GM18868 (cell line): ENCODE data around the gene EPHB1.

Source experiments
- ATAC-seq: cut with Tn5 transposase; IDR thresholded peaks from one replicate; pipeline ENCODE4 v1.9.1; 2021; ENCODE audit warnings: mild to moderate bottlenecking, moderate library complexity; ENCODE audit not compliant: unreplicated experiment

EPHB1 gene

GRCh38 chr3:135076341-135076740, 281.3 kb downstream of the EPHB1 start:
- ATAC-seq, result no peak

- ATAC-seq, result no peak
Measured at GRCh38 chr3:135077186-135077585, 282.1 kb downstream of the EPHB1 start.

- ATAC-seq, result no peak
Measured at GRCh38 chr3:135078283-135078682, 283.2 kb downstream of the EPHB1 start.

GRCh38 chr3:135079095-135079494, 284.0 kb downstream of the EPHB1 start:
- no peak for ATAC-seq

DNA sequence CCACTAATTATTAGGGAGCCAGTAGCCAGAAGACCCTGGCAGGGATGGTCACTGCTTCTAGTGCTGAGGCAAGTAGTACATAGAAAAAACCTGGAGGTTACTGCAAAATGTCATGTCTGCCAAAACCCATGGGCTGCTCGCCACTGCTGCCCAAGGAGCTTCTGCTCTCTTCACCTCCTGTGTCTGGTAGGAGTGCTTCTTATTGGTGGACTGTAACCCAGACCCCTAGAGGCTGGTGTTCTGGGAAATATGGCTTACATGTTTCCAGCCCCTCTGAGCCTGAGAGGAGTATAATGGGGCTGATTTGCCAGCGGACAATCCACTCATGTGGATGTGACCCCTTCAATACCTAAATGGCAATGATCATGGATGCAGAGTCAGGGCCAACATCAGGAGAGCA, 286.4 kb downstream of the EPHB1 start:
- ATAC-seq, result no peak

DNA sequence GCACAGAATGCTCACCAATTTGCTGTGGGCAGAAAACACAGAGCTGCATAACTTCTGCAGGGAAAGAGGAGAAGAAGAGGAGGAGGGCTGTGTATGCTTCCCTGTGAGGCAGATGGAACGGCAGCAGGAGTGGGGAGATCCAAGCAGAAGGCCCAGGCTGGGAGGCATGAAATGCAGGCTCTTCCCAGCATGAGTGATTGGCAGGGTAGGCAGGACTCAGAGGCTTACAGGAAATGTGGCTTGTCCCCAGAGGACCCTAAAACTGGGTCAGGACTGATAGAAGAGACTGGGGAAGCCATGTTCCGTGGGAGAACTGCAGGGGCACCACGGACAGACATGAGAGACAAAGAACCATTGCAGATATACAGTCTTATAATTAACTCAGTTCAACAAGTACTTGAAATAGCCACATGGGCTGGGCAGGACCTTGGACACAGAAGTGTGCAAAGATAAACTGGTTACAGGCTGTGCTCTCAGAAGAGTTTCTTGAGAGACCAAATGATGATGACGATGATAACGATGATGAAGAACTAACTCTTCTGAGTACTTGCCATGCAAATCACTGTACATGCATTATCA, 286.9 kb downstream of the EPHB1 start:
- ATAC-seq, result no peak

DNA sequence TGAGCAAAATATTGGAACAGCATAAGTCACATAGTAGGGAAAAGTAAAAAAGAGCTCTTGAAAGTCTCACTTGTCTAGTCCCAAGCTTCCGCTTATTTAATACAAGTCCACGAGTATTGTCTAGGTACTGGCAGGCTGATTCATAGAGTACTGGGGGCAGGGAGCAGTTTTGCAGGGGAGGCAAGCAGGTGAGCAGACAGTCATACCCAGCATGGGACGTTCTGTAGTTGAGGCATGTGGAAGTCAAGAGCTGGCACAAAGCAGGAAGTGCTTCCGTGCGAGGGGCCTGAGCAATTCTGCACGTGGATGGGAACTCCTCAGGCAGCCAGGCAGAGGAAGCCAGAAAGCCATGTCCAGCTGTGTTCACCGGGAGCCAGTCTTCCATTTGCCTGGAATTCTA, 287.6 kb downstream of the EPHB1 start:
- no peak for ATAC-seq

DNA sequence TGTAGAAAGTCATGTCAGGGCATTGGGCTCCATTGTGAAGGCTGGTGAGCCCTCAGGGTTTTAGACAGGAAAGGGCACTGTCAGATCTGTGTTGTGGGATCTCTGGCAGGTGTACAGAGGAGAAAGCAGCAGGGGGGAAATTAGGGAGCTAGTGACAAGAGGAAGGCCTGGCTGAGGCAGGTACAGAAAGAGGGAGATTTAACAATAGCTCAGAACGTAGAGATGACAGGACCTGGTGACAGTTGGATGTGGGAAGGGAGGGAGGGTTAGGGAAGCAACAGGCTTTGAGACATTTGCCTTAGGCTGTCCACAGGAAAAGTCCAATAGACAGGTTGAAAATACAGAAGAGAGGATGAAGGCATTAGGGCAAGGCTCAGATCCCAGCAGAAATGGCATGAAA, 288.1 kb downstream of the EPHB1 start:
- ATAC-seq, result no peak

GRCh38 chr3:135083756-135084155, 288.7 kb downstream of the EPHB1 start:
- no peak for ATAC-seq

GRCh38 chr3:135084405-135084804, 289.3 kb downstream of the EPHB1 start:
- no peak for ATAC-seq

DNA sequence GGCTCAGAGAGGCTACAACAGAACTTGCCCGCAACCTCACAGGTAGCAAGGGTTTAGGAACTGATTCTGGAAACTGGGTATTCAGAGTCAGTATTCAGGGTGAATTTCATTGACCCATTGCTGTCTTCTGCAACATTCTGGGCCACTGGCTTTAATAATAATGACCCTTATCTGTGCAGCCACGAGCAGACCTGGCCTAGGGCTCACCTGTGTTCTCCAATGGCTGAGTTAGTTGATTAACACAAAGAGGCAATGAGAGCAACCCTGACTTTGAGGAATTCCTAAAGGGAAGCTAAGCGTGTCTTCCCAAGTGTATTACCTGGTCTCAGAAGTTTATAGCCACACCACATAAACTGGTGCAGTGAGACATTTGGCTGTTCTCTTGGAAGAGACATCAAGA, 289.9 kb downstream of the EPHB1 start:
- no peak for ATAC-seq

DNA sequence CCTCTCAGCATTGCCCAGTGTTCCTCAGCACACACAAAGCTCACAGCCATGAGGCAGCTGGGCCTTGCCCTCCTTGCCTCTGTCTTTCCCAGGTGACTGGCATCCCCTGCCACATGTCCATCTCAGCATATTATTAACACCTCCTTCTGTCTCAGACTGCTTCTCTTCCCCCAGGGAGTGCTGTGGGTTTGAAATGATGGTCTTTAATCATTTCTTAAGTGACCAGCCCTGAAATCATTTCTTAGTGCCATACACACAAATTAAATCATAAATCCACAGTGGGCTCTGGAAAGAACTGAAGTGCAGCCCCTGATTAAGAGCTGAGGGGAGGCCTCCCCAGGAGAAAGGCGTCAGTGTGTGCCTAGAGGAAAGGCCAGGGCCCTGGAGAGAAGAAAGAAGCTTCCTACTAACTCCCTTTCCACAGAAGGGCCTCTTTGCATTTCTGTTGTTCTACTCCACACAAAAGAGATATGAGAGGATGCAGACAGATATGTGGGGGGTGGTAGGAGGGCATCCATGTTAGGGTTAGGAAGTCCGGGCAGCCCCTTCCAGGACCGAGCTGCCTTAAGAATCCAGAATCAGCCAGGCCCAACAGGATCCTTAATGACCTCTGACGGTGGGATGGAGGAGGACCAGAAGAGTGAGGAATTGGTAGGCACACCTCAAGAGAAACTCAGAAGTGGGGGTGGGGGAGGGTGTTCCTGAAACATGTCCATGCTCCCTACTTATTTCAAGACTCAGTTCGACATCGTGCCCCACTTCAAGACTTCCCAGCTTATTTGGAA, 290.8 kb downstream of the EPHB1 start:
- ATAC-seq, result no peak

GRCh38 chr3:135087782-135088181, 292.7 kb downstream of the EPHB1 start:
- no peak for ATAC-seq

DNA sequence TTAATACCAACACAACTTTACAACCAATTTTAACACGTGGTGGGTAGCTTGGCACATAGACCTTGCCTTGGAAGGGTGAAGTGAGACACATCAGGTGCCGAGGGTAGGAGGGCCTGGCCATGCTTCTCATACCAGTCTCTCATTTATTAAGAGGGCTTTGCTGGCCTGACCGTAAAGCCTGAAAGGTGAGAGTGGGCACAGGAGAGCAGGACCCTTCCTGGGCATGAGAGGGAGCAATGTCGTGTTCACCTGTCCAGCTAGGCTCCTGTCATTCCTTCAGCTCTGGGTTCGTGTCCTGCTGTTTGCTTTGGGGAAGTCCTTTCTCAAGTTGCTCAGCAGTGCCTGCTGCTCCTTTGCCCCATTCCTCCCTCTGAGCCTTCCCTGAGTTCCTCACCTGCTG, 294.4 kb downstream of the EPHB1 start:
- ATAC-seq, result no peak

GRCh38 chr3:135090020-135090717, 295.1 kb downstream of the EPHB1 start:
- ATAC-seq, result no peak

- no peak for ATAC-seq
Measured at GRCh38 chr3:135091946-135092345, 296.9 kb downstream of the EPHB1 start.

DNA sequence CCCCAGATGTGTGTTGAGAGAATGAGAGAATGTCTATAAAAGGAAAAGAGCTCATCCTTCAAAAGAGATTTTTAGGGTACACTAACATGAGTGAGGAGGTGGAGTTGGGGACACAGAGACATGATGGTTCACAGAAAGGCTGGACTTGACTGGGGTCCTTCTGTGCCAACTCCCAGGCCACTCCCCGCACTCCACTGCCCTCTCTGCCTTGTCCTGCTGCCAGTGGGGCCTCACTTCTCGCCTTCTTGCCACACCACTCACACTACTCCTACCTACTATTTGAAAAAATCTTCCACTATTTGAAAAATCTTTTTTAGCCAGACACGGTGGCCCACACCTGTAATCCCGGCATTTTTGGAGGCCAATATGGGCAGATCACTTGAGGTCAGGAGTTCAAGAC, 298.1 kb downstream of the EPHB1 start:
- ATAC-seq, result no peak

GRCh38 chr3:135097276-135097946, 302.4 kb downstream of the EPHB1 start:
- ATAC-seq, result no peak

- ATAC-seq, result no peak
Measured at GRCh38 chr3:135099734-135100355, 304.8 kb downstream of the EPHB1 start.

GRCh38 chr3:135100366-135100765, 305.3 kb downstream of the EPHB1 start:
- no peak for ATAC-seq

DNA sequence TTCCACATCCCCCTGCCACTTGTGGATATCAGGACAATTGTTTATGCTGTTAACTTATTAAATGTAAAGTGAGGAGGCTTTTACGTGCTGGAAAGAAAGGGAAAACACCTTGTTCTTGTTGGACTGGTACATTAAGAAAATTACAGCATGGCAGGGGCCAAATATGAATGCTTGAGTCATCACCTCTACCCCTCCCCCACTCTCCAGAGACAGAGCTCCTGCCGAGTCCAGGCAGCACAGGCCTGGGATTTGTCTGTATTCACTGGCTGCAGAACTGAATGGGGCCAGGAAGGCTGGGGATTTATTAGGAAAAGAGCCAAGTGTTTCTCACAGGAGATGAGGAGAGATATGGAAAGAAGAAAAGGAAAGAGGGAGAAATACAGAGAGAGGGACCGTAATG, 308.9 kb downstream of the EPHB1 start:
- no peak for ATAC-seq
